OCI-LY7 (cell line): ENCODE data around the gene SLC2A2. TPM values are rescaled to one million over a fixed set of nuclear protein-coding genes. Genes with fewer than 3 reads are reported as not detected.

Experiments
- BruUV-seq: library from RNA; stranded (reverse); fragments of 400-500 nt; replicated peaks from 2 replicates; lab custom pipeline; 2021; lab: Mats Ljungman, UMichigan
- CTCF ChIA-PET: fragments of 300-600 bp; sonication (Branson Sonifier 250); formaldehyde crosslinking; loops from one replicate; lab custom pipeline; 2022; ENCODE audit warnings: antibody characterized with exemption; ENCODE audit not compliant: unreplicated experiment; lab: Charles Lee
- POLR2A ChIA-PET: fragments of 300-600 bp; sonication (Branson Sonifier 250); formaldehyde crosslinking; loops from one replicate; lab custom pipeline; 2022; ENCODE audit warnings: antibody characterized with exemption; lab: Charles Lee
- DNase-seq: peaks from one replicate; pipeline ENCODE4 v3.0.0-alpha.2; 2015; ENCODE audit warnings: low spot score
- H2AFZ ChIP-seq: fragments of 200-600 bp; sonication (generic), shearing (Covaris generic); 2 replicates; pipeline ENCODE4 v1.6.1; 2014; ENCODE audit warnings: mild to moderate bottlenecking, antibody characterized with exemption, low read length, moderate library complexity
- H3K27ac ChIP-seq: fragments of 200-600 bp; sonication (generic); 2 replicates; pipeline ENCODE4 v1.5.1; 2014; ENCODE audit warnings: mixed run types, low read depth, mild to moderate bottlenecking, moderate library complexity, low read length, inconsistent platforms; ENCODE audit not compliant: poor library complexity, severe bottlenecking
- H3K36me3 ChIP-seq: fragments of 200-600 bp; sonication (generic); 2 replicates; pipeline ENCODE4 v1.6.1; 2014; ENCODE audit warnings: mild to moderate bottlenecking, antibody characterized with exemption, low read length, moderate library complexity, mixed read lengths; ENCODE audit not compliant: insufficient read depth
- H3K4me1 ChIP-seq: fragments of 200-600 bp; sonication (generic); 2 replicates; pipeline ENCODE4 v1.5.1; 2014; ENCODE audit warnings: mild to moderate bottlenecking, low read length; ENCODE audit not compliant: insufficient read depth, poor library complexity, severe bottlenecking
- H3K4me2 ChIP-seq: fragments of 200-600 bp; sonication (generic); 2 replicates; pipeline ENCODE4 v1.6.1; 2014; ENCODE audit warnings: mild to moderate bottlenecking, low read length
- H3K4me3 ChIP-seq: fragments of 200-600 bp; sonication (generic); 2 replicates; pipeline ENCODE4 v1.5.1; 2014; ENCODE audit warnings: mild to moderate bottlenecking, low read depth, low read length; ENCODE audit not compliant: poor library complexity, severe bottlenecking
- H3K79me2 ChIP-seq: fragments of 200-600 bp; sonication (generic); 2 replicates; pipeline ENCODE4 v1.6.1; 2016; ENCODE audit warnings: low read depth, mild to moderate bottlenecking, low read length, moderate library complexity, mixed read lengths; ENCODE audit not compliant: insufficient read depth
- H3K9me2 ChIP-seq: fragments of 200-600 bp; sonication (generic); 2 replicates; pipeline ENCODE4 v1.6.1; 2016; ENCODE audit warnings: mild to moderate bottlenecking, low read length, mixed read lengths; ENCODE audit not compliant: insufficient read depth
- H3K9me3 ChIP-seq: fragments of 200-600 bp; sonication (generic); 2 replicates; pipeline ENCODE4 v1.6.1; 2014; ENCODE audit warnings: mild to moderate bottlenecking, mixed run types, low read length, mixed read lengths
- H4K20me1 ChIP-seq: fragments of 200-600 bp; sonication (generic); 2 replicates; pipeline ENCODE4 v1.6.1; 2014; ENCODE audit warnings: mild to moderate bottlenecking, antibody characterized with exemption, low read length, moderate library complexity, mixed read lengths; ENCODE audit not compliant: insufficient read depth
- CTCF ChIP-seq: fragments of 200-600 bp; sonication (generic); conservative IDR thresholded peaks from 2 replicates; pipeline ENCODE4 v1.5.1; 2014; ENCODE audit warnings: mild to moderate bottlenecking, antibody characterized with exemption, low read length, moderate library complexity, mixed read lengths
- EZH2phosphoT487 ChIP-seq: fragments of 200-600 bp; sonication (generic); IDR thresholded peaks from 2 replicates; pipeline ENCODE4 v1.6.1; 2018; ENCODE audit warnings: low read depth, borderline replicate concordance, mild to moderate bottlenecking, mixed run types, antibody characterized with exemption, low read length, moderate library complexity, mixed read lengths
- intact Hi-C: fragments of 100-400 bp; cut with micrococcal nuclease; formaldehyde crosslinking; loops from one replicate; pipeline ENCODE4 v1.10.0; 2022; ENCODE audit not compliant: unreplicated experiment
- total RNA-seq, 2 experiments: library from RNA; depleted of rRNA in 1 of 2; stranded (reverse); fragments of >200 nt in 1 of 2; shearing (Covaris generic) in 1 of 2; gene quantifications; 2 replicates each; pipeline ENCODE4 v1.2.3, GENCODE V29; 2014 to 2022

SLC2A2 gene
- total RNA-seq, 2 experiments from 2014 or later: not detected

- ChIA-PET CTCF (no interaction called here), POLR2A (interaction anchor here (0.7 to 0.9 kb wide), 2 partner anchors 9 to 61 kb away, joined by 3 to 12 read pairs; no protein-coding TSS in a partner anchor)
- H3K36me3 ChIP-seq: no peaks in the 10 kb centered on the region
- H3K9me2 ChIP-seq: no peaks in the 10 kb centered on the region
- no TSS peak for BruUV-seq
- H4K20me1 ChIP-seq: no peaks in the 10 kb centered on the region
- H2AFZ ChIP-seq: no peak overlapping the region
- H3K27ac ChIP-seq: no peak overlapping the region
- no peak for DNase-seq
- H3K79me2 ChIP-seq: no peaks in the 10 kb centered on the region
- no peak for TF ChIP-seq EZH2phosphoT487
- TF ChIP-seq CTCF: no peak
- H3K4me1 ChIP-seq: no peaks in the 10 kb centered on the region
- no peak overlapping the region for H3K4me3 ChIP-seq
- no peak overlapping the region for H3K4me2 ChIP-seq
- H3K9me3 ChIP-seq: no peaks in the 10 kb centered on the region
- intact Hi-C loops: no loop called here
Measured at GRCh38 chr3:171066206-171066605, 39.7 kb upstream of the SLC2A2 start.

- no peak overlapping the region for H2AFZ ChIP-seq
- no peaks in the 10 kb centered on the region for H3K4me1 ChIP-seq
- H3K9me2 ChIP-seq: no peaks in the 10 kb centered on the region
- CTCF ChIA-PET: no interaction called here
- H3K27ac ChIP-seq: no peak overlapping the region
- no peaks in the 10 kb centered on the region for H4K20me1 ChIP-seq
- POLR2A ChIA-PET: interaction anchor here (0.6 to 0.7 kb wide), 2 partner anchors 16 to 62 kb away, joined by 4 to 12 read pairs; no protein-coding TSS in a partner anchor
- intact Hi-C loops: no loop called here
- H3K9me3 ChIP-seq: no peaks in the 10 kb centered on the region
- H3K79me2 ChIP-seq: no peaks in the 10 kb centered on the region
- H3K4me2 ChIP-seq: no peak overlapping the region
- BruUV-seq: no TSS peak
- no peak overlapping the region for H3K4me3 ChIP-seq
- TF ChIP-seq CTCF (no peak), EZH2phosphoT487 (no peak)
- H3K36me3 ChIP-seq: no peaks in the 10 kb centered on the region
- DNase-seq: no peak
Measured at GRCh38 chr3:171065732-171066131, 39.2 kb upstream of the SLC2A2 start.

GRCh38 chr3:171064461-171064860 is 37.9 kb upstream of the SLC2A2 start:
- intact Hi-C loops: no loop called here
- H2AFZ ChIP-seq: no peak overlapping the region
- H3K4me3 ChIP-seq: no peak overlapping the region
- H3K36me3 ChIP-seq: no peaks in the 10 kb centered on the region
- no TSS peak for BruUV-seq
- H3K9me2 ChIP-seq: no peaks in the 10 kb centered on the region
- CTCF ChIA-PET: no interaction called here
- no peaks in the 10 kb centered on the region for H3K4me1 ChIP-seq
- no peaks in the 10 kb centered on the region for H3K79me2 ChIP-seq
- no peak overlapping the region for H3K4me2 ChIP-seq
- POLR2A ChIA-PET: no interaction called here
- H3K27ac ChIP-seq: no peak overlapping the region
- H4K20me1 ChIP-seq: no peaks in the 10 kb centered on the region
- no peaks in the 10 kb centered on the region for H3K9me3 ChIP-seq
- DNase-seq: no peak
- TF ChIP-seq EZH2phosphoT487 (no peak), CTCF (no peak)
